ENCODE measurements around the gene CXCL3. TPM values are rescaled to one million over a fixed set of nuclear protein-coding genes. Genes with fewer than 3 reads are reported as not detected.

CXCL3 gene
- total and polyA plus RNA-seq, 2 donors: 3.2 to 3.3 TPM

DNA sequence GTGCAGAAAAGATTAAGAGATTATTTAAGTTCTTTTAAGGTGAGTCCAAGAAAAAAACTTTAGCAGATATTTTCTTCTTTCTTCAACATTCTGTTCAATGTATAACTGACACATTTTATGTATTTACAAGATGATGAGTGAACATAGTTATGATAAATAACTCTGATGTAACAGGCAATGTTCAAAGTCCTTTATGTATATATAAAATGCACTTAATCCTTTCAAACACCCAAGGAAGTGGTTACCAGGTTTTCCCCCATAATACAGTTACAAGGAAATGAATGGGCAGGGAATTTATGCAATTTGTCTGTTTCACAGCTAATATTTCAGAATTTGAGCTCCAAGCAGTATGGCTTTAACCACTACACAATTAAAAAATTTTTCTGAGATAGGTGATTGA, 8.2 kb downstream of the CXCL3 start:
- H3K27me3 ChIP-seq (ENCODE audit: control insufficient read depth in 2 of 2, insufficient read depth in 1 of 2, low read length in 1 of 2): no peaks in the 10 kb centered on the region
- H3K36me3 ChIP-seq (ENCODE audit: control insufficient read depth in 2 of 2, insufficient read depth in 2 of 2, low read length in 1 of 2): no peaks in the 10 kb centered on the region
- no peak overlapping the region for H3K4me3 ChIP-seq (ENCODE audit: low read length in 2 of 2)
- no peak for DNase-seq (ENCODE audit: low read depth in 6 of 9, low spot score in 9 of 9)
- no peak overlapping the region for H3K27ac ChIP-seq (ENCODE audit: low read depth in 1 of 2, low read length in 1 of 2)
- H3K9me3 ChIP-seq (ENCODE audit: control insufficient read depth in 2 of 2, insufficient read depth in 1 of 2, low read length in 1 of 2): no peaks in the 10 kb centered on the region
- H3K4me1 ChIP-seq (ENCODE audit: control insufficient read depth in 2 of 2, insufficient read depth in 2 of 2, low read length in 2 of 2): no peaks in the 10 kb centered on the region

- H3K9me3 ChIP-seq (ENCODE audit: control insufficient read depth in 2 of 2, insufficient read depth in 1 of 2, low read length in 1 of 2): no peaks in the 10 kb centered on the region
- WGBS: 41% methylated on average over 1 of the region's 1 CpG
- no peak overlapping the region for H3K4me3 ChIP-seq (ENCODE audit: low read length in 2 of 2)
- H3K27ac ChIP-seq (ENCODE audit: low read depth in 1 of 2, low read length in 1 of 2): no peak overlapping the region
- H3K4me1 ChIP-seq (ENCODE audit: control insufficient read depth in 2 of 2, insufficient read depth in 2 of 2, low read length in 2 of 2): no peaks in the 10 kb centered on the region
- no peak for DNase-seq (ENCODE audit: low read depth in 6 of 9, low spot score in 9 of 9)
- no peaks in the 10 kb centered on the region for H3K27me3 ChIP-seq (ENCODE audit: control insufficient read depth in 2 of 2, insufficient read depth in 1 of 2, low read length in 1 of 2)
- no peaks in the 10 kb centered on the region for H3K36me3 ChIP-seq (ENCODE audit: control insufficient read depth in 2 of 2, insufficient read depth in 2 of 2, low read length in 1 of 2)
These were observed 10.0 kb downstream of the CXCL3 start for GRCh38 chr4:74028504-74028903.

DNA sequence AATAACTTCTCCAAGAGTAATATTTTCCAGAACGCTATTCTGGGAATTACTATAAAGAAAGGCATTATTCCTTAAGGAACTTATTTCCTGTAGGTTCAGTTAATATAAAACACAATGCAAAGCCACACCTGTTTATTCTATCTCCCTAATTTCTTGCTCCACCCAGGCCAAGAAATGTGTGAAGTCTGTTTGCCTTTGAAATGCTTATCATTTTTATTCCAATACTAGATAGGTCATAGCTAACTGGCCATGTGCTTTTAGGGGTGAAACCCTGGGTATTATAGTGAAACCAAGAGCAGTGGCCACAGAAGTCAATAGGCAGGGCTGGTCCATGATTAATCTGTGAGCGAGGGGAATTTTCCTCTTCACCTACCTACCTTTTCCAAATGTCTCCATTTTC, 14.8 kb downstream of the CXCL3 start:
- H3K27ac ChIP-seq (ENCODE audit: low read depth in 1 of 2, low read length in 1 of 2): no peak overlapping the region

DNA sequence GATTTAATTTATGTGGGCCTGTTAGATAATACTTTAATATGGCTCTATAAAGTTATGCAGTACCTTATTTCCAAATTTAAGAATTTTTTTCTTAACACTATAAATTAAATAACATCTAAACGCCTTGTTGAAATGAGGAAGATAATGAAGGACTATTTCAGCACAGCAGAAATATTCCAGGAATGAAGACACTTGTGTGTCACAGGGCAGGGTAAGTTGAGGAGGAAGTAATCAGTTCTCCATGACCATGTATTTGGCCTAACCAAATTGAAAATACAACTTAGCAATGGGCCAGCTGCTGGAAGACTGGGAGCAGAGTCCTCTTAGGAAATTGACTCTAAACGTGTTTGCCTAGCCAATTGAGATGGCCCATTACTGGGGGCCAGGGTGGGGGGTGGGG, 16.9 kb downstream of the CXCL3 start:
- 92% methylated on average over 2 of the region's 2 CpGs for WGBS
- Histone ChIP-seq H3K27me3 (ENCODE audit: control insufficient read depth in 2 of 2, insufficient read depth in 1 of 2, low read length in 1 of 2) (no peaks in the 10 kb centered on the region), H3K4me3 (ENCODE audit: low read length in 2 of 2) (no peak overlapping the region), H3K9me3 (ENCODE audit: control insufficient read depth in 2 of 2, insufficient read depth in 1 of 2, low read length in 1 of 2) (no peaks in the 10 kb centered on the region), H3K4me1 (ENCODE audit: control insufficient read depth in 2 of 2, insufficient read depth in 2 of 2, low read length in 2 of 2) (peaks cover 0 to 2% of the 10 kb centered on the region in 2 donors), H3K36me3 (ENCODE audit: control insufficient read depth in 2 of 2, insufficient read depth in 2 of 2, low read length in 1 of 2) (no peaks in the 10 kb centered on the region), H3K27ac (ENCODE audit: low read depth in 1 of 2, low read length in 1 of 2) (no peak overlapping the region)
- DNase-seq (ENCODE audit: low read depth in 6 of 9, low spot score in 9 of 9): no peak

More for the DNA sequence above, 14.8 kb downstream of the CXCL3 start:
- H3K9me3 ChIP-seq (ENCODE audit: control insufficient read depth in 2 of 2, insufficient read depth in 1 of 2, low read length in 1 of 2): no peaks in the 10 kb centered on the region
- no peaks in the 10 kb centered on the region for H3K27me3 ChIP-seq (ENCODE audit: control insufficient read depth in 2 of 2, insufficient read depth in 1 of 2, low read length in 1 of 2)
- H3K4me1 ChIP-seq (ENCODE audit: control insufficient read depth in 2 of 2, insufficient read depth in 2 of 2, low read length in 2 of 2): no peaks in the 10 kb centered on the region
- no peak for DNase-seq (ENCODE audit: low read depth in 6 of 9, low spot score in 9 of 9)
- WGBS: 96% methylated on average over 2 of the region's 2 CpGs
- H3K36me3 ChIP-seq (ENCODE audit: control insufficient read depth in 2 of 2, insufficient read depth in 2 of 2, low read length in 1 of 2): no peaks in the 10 kb centered on the region
- no peak overlapping the region for H3K4me3 ChIP-seq (ENCODE audit: low read length in 2 of 2)

- Histone ChIP-seq H3K9me3 (ENCODE audit: control insufficient read depth in 2 of 2, insufficient read depth in 1 of 2, low read length in 1 of 2) (no peaks in the 10 kb centered on the region), H3K4me3 (ENCODE audit: low read length in 2 of 2) (no peak overlapping the region), H3K27ac (ENCODE audit: low read depth in 1 of 2, low read length in 1 of 2) (peak overlapping the region in 1 of 2 donors; percentile 25), H3K4me1 (ENCODE audit: control insufficient read depth in 2 of 2, insufficient read depth in 2 of 2, low read length in 2 of 2) (peaks cover 0 to 4% of the 10 kb centered on the region in 2 donors), H3K27me3 (ENCODE audit: control insufficient read depth in 2 of 2, insufficient read depth in 1 of 2, low read length in 1 of 2) (no peaks in the 10 kb centered on the region), H3K36me3 (ENCODE audit: control insufficient read depth in 2 of 2, insufficient read depth in 2 of 2, low read length in 1 of 2) (no peaks in the 10 kb centered on the region)
- DNase-seq (ENCODE audit: low read depth in 6 of 9, low spot score in 9 of 9): peak in 2 of 9 donors; percentile 10 to 39
- 53% methylated on average over 3 of the region's 3 CpGs for WGBS
These were observed 19.7 kb downstream of the CXCL3 start for GRCh38 chr4:74018771-74019170.

DNA sequence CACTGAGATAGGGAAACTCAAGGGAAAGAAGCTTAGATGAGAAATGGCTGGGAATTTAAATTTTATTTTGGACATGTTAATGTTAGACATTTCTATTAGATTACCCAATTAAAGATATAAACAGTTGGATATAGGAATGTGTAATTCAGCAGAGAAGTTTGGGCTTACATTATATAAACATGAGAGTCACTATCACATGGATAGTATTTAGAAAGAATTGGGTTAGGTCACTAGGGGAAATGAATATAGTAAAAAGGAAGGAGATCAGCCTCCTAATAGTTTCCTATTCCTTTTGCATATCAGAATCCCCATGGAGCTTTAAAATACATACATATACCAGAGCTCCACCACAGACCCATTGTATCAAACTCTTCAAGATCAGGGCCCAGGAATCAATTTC, 20.4 kb downstream of the CXCL3 start:
- Histone ChIP-seq H3K4me3 (ENCODE audit: low read length in 2 of 2) (no peak overlapping the region), H3K27ac (ENCODE audit: low read depth in 1 of 2, low read length in 1 of 2) (no peak overlapping the region)

GRCh38 chr4:74016068-74016467, 22.4 kb downstream of the CXCL3 start:
- 1% methylated on average over 1 of the region's 1 CpG for WGBS
- no peak overlapping the region for H3K4me3 ChIP-seq (ENCODE audit: low read length in 2 of 2)
- H3K9me3 ChIP-seq (ENCODE audit: control insufficient read depth in 2 of 2, insufficient read depth in 1 of 2, low read length in 1 of 2): no peaks in the 10 kb centered on the region
- DNase-seq (ENCODE audit: low read depth in 6 of 9, low spot score in 9 of 9): peak in 7 of 9 donors; percentile 11 to 80 (median 51)
- H3K27me3 ChIP-seq (ENCODE audit: control insufficient read depth in 2 of 2, insufficient read depth in 1 of 2, low read length in 1 of 2): no peaks in the 10 kb centered on the region
- H3K36me3 ChIP-seq (ENCODE audit: control insufficient read depth in 2 of 2, insufficient read depth in 2 of 2, low read length in 1 of 2): no peaks in the 10 kb centered on the region
- H3K4me1 ChIP-seq (ENCODE audit: control insufficient read depth in 2 of 2, insufficient read depth in 2 of 2, low read length in 2 of 2): peaks cover 0 to 4% of the 10 kb centered on the region in 2 donors
- H3K27ac ChIP-seq (ENCODE audit: low read depth in 1 of 2, low read length in 1 of 2): no peak overlapping the region

More for the DNA sequence above, 20.4 kb downstream of the CXCL3 start:
- Histone ChIP-seq H3K4me1 (ENCODE audit: control insufficient read depth in 2 of 2, insufficient read depth in 2 of 2, low read length in 2 of 2) (peaks cover 0 to 4% of the 10 kb centered on the region in 2 donors), H3K36me3 (ENCODE audit: control insufficient read depth in 2 of 2, insufficient read depth in 2 of 2, low read length in 1 of 2) (no peaks in the 10 kb centered on the region), H3K9me3 (ENCODE audit: control insufficient read depth in 2 of 2, insufficient read depth in 1 of 2, low read length in 1 of 2) (no peaks in the 10 kb centered on the region), H3K27me3 (ENCODE audit: control insufficient read depth in 2 of 2, insufficient read depth in 1 of 2, low read length in 1 of 2) (no peaks in the 10 kb centered on the region)
- DNase-seq (ENCODE audit: low read depth in 6 of 9, low spot score in 9 of 9): no peak

GRCh38 chr4:74015126-74015780, 23.2 kb downstream of the CXCL3 start:
- no peaks in the 10 kb centered on the region for H3K36me3 ChIP-seq (ENCODE audit: control insufficient read depth in 2 of 2, insufficient read depth in 2 of 2, low read length in 1 of 2)
- no peaks in the 10 kb centered on the region for H3K9me3 ChIP-seq (ENCODE audit: control insufficient read depth in 2 of 2, insufficient read depth in 1 of 2, low read length in 1 of 2)
- no peaks in the 10 kb centered on the region for H3K27me3 ChIP-seq (ENCODE audit: control insufficient read depth in 2 of 2, insufficient read depth in 1 of 2, low read length in 1 of 2)
- WGBS: 91% methylated on average over 3 of the region's 3 CpGs
- peaks cover 0 to 4% of the 10 kb centered on the region in 2 donors for H3K4me1 ChIP-seq (ENCODE audit: control insufficient read depth in 2 of 2, insufficient read depth in 2 of 2, low read length in 2 of 2)
- no peak for DNase-seq (ENCODE audit: low read depth in 6 of 9, low spot score in 9 of 9)
- no peak overlapping the region for H3K27ac ChIP-seq (ENCODE audit: low read depth in 1 of 2, low read length in 1 of 2)
- H3K4me3 ChIP-seq (ENCODE audit: low read length in 2 of 2): no peak overlapping the region

GRCh38 chr4:74014332-74014731, 24.2 kb downstream of the CXCL3 start:
- Histone ChIP-seq H3K9me3 (ENCODE audit: control insufficient read depth in 2 of 2, insufficient read depth in 1 of 2, low read length in 1 of 2) (no peaks in the 10 kb centered on the region), H3K4me3 (ENCODE audit: low read length in 2 of 2) (no peak overlapping the region), H3K4me1 (ENCODE audit: control insufficient read depth in 2 of 2, insufficient read depth in 2 of 2, low read length in 2 of 2) (peaks cover 0 to 4% of the 10 kb centered on the region in 2 donors), H3K27ac (ENCODE audit: low read depth in 1 of 2, low read length in 1 of 2) (no peak overlapping the region), H3K27me3 (ENCODE audit: control insufficient read depth in 2 of 2, insufficient read depth in 1 of 2, low read length in 1 of 2) (no peaks in the 10 kb centered on the region), H3K36me3 (ENCODE audit: control insufficient read depth in 2 of 2, insufficient read depth in 2 of 2, low read length in 1 of 2) (no peaks in the 10 kb centered on the region)
- WGBS: 36% methylated on average over 1 of the region's 1 CpG
- no peak for DNase-seq (ENCODE audit: low read depth in 6 of 9, low spot score in 9 of 9)
